Tibial artery (tissue), 4 donors: Measurements from ENCODE around the gene TUBB2A.

ENCODE experiments used
- DNase-seq, 2 donors: peaks; one replicate each; pipeline ENCODE4 v3.0.0-alpha.2; 2019
- H3K27ac ChIP-seq, 2 donors: fragments of 200-600 bp; sonication (generic) in 1 of 2; 1 replicate in 1 of 2; 2 replicates in 1 of 2; pipeline ENCODE4 v1.5.1; 2018 to 2019; ENCODE audit warnings: mild to moderate bottlenecking in 1 of 2
- H3K27me3 ChIP-seq, 2 donors: fragments of 200-600 bp; sonication (generic) in 1 of 2; one replicate each; pipeline versions ENCODE4 v1.5.1 to v1.6.0; 2016 to 2019
- H3K36me3 ChIP-seq, 3 donors: fragments of 200-600 bp; sonication (generic) in 2 of 3; one replicate each; pipeline ENCODE4 v1.5.1; 2016 to 2019; ENCODE audit warnings: mild to moderate bottlenecking in 2 of 3
- H3K4me1 ChIP-seq, 4 donors: fragments of 200-600 bp; sonication (generic) in 2 of 4; 1 replicate in 3 of 4; 2 replicates in 1 of 4; pipeline ENCODE4 v1.5.1; 2016 to 2019
- H3K4me3 ChIP-seq, 2 donors: fragments of 200-600 bp; sonication (generic) in 1 of 2; 1 replicate in 1 of 2; 2 replicates in 1 of 2; pipeline ENCODE4 v1.5.1; 2018 to 2019; ENCODE audit warnings: mild to moderate bottlenecking in 2 of 2
- H3K9me3 ChIP-seq, 3 donors: fragments of 200-600 bp; sonication (generic) in 1 of 3; one replicate each; pipeline ENCODE4 v1.5.1; 2016 to 2019
- intact Hi-C: fragments of 100-400 bp; cut with DNase I; formaldehyde crosslinking; loops from one replicate; pipeline ENCODE4 v1.15.0; 2023; ENCODE audit warnings: low total_unique reads
- TF ChIP-seq, protein P1 (sequence below), 2 experiments: fragments of 200-600 bp in 1 of 2; fragments of 450-650 bp in 1 of 2; IDR thresholded peaks; one replicate each; pipeline ENCODE4 v1.5.1; 2017 to 2019; ENCODE audit warnings: antibody characterized with exemption in 2 of 2, mild to moderate bottlenecking in 1 of 2, moderate library complexity in 1 of 2

Gene TUBB2A

DNA sequence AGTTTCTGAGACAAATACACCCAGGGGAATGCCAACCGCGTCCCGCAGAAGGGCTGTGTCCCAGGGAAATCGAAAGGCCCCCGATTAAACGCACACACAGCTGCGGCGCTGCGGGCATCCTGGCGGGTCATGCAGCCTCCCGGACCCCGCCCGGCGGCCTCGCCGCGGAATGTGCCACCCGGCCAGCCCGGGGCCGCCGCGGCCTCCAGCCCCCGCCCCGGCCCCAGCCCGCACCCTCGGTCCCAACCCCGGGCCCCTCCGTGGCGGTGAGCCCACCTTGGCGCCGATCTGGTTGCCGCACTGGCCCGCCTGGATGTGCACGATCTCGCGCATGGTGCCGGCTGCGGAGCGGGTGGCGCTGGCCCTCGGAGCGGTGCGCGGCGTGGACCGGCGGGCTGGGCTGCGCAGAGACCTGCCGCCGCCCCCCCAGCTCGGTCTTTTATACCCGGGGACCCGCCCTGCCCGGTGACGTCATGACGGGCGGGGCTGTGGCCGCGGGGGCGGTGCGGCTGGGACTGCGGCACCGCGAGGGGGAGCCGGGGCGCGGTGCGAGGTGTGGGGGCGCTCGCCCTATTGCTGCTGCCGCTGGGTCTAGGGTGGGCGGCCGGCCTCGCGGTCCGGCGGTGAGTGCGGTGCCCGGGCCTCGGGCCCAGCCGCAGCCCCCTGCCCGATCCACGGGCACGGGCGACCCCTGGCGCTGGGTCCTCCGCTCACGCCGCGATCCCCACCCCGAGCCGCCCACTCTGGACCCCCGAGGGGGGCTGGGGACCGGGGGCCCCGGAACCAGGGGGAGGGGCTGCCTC, at the start of gene TUBB2A:
TUBB2A (minus strand) TSS at position 414 of the 803 bp plus-strand sequence; CDS start at position 333, 81 bp downstream.
- H3K27me3 ChIP-seq: no peaks in the 10 kb centered on the region
- peak; percentile 71 to 91 for DNase-seq
- intact Hi-C loops: loop anchor here (10.0 kb wide), 1 partner anchor 87 kb away; no protein-coding TSS in a partner anchor
- TF ChIP-seq, protein P1, sequence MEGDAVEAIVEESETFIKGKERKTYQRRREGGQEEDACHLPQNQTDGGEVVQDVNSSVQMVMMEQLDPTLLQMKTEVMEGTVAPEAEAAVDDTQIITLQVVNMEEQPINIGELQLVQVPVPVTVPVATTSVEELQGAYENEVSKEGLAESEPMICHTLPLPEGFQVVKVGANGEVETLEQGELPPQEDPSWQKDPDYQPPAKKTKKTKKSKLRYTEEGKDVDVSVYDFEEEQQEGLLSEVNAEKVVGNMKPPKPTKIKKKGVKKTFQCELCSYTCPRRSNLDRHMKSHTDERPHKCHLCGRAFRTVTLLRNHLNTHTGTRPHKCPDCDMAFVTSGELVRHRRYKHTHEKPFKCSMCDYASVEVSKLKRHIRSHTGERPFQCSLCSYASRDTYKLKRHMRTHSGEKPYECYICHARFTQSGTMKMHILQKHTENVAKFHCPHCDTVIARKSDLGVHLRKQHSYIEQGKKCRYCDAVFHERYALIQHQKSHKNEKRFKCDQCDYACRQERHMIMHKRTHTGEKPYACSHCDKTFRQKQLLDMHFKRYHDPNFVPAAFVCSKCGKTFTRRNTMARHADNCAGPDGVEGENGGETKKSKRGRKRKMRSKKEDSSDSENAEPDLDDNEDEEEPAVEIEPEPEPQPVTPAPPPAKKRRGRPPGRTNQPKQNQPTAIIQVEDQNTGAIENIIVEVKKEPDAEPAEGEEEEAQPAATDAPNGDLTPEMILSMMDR (IDR thresholded peaks at IDR 0.05): peak; percentile 47 to 48
- no peaks in the 10 kb centered on the region for H3K9me3 ChIP-seq
- peak within 1 kb of the TSS; percentile 97 to 100 for H3K27ac ChIP-seq
- H3K36me3 ChIP-seq: peaks cover 0 to 22% (median 8%) of the 10 kb centered on the region in 3 donors
- H3K4me1 ChIP-seq: peaks cover 0 to 11% (median 6%) of the 10 kb centered on the region in 4 donors
- peak within 1 kb of the TSS; percentile 96 to 100 for H3K4me3 ChIP-seq

DNA sequence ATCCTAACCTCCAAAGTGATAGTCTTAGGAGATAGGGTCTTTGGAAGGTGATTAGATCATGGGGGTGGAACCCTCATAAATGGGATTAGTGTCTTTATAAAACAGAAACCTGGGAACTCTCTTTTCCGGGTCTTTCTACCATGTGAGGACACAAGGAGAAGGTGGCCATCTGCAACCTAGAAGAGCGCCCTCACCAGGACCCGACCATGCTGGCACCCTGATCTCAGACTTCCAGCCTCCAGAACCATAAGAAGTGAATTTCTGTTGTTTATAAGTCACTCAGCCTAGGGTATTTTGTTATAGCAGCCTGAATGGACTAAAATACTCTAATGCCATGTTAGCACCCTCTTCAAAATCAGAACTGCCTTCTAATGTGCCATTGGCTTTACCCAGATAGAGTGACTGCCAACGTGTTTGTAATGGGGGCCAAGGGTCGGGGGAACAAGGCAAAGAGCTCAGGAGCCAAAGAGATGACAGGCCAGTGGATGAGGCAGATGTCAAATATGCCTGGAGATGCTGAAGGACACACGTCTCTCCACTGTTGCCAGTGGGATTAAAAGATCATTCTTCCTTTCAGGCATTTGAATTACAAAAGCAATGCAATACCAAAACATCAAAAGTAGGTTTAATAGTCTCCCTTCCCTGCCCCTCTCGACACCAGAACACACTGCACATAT, 49.1 kb upstream of the TUBB2A start:
- DNase-seq: no peak
- Histone ChIP-seq H3K4me3 (no peak overlapping the region), H3K27me3 (no peaks in the 10 kb centered on the region), H3K9me3 (peaks cover 0 to 4% (median 0%) of the 10 kb centered on the region in 3 donors), H3K27ac (no peak overlapping the region), H3K4me1 (peaks cover 4 to 35% (median 23%) of the 10 kb centered on the region in 4 donors), H3K36me3 (no peaks in the 10 kb centered on the region)
- intact Hi-C loops: no loop called here
- TF ChIP-seq, protein P1 (IDR thresholded peaks at IDR 0.05): no peak

DNA sequence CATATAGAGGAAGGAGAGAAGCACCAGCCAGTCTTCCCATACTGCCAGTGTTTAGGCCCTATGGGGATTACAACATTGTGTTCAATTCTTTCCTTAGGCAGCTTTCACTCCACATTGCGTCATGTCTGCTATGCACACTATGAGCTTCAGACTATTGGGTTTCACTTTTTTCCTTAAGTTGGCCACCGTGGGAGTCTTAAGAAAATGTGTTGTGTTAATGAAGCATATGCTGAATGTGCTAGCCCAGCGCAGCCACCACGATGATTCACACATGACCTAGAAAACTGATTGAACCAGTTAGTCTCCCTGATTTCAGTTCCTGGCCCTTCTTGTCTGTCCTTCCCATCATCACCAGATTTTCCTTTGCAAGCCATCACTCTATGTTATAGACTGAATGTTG, 48.6 kb upstream of the TUBB2A start:
- Histone ChIP-seq H3K4me1 (peaks cover 4 to 29% (median 18%) of the 10 kb centered on the region in 4 donors), H3K27ac (no peak overlapping the region), H3K27me3 (no peaks in the 10 kb centered on the region), H3K36me3 (no peaks in the 10 kb centered on the region), H3K4me3 (no peak overlapping the region), H3K9me3 (peaks cover 0 to 4% (median 0%) of the 10 kb centered on the region in 3 donors)
- intact Hi-C loops: no loop called here
- TF ChIP-seq, protein P1 (IDR thresholded peaks at IDR 0.05): no peak
- no peak for DNase-seq

DNA sequence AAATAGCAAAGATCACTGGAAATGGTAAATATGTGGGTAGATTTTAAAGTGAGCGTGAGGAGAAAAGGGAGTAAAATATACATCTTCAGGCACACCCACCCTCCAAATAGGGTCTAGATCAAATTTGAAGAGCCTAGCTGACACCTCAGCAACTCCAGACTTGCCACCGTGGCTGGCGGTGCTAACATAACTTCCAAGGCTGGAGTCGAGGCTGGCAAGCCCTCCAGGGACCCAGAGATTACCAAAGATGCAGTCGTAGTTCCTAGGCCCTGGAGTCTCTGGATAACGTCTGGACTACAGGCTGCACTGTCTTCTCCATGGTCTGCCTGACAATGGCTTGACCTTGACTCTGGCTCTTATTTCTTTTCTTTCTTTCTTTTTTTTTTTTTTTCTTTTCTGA, 47.6 kb upstream of the TUBB2A start:
- no peaks in the 10 kb centered on the region for H3K27me3 ChIP-seq
- peaks cover 4 to 24% (median 18%) of the 10 kb centered on the region in 4 donors for H3K4me1 ChIP-seq
- no peak overlapping the region for H3K4me3 ChIP-seq
- TF ChIP-seq, protein P1 (IDR thresholded peaks at IDR 0.05): no peak
- no peak overlapping the region for H3K27ac ChIP-seq
- no peak for DNase-seq
- H3K36me3 ChIP-seq: no peaks in the 10 kb centered on the region
- H3K9me3 ChIP-seq: peaks cover 0 to 4% (median 0%) of the 10 kb centered on the region in 3 donors
- intact Hi-C loops: no loop called here

DNA sequence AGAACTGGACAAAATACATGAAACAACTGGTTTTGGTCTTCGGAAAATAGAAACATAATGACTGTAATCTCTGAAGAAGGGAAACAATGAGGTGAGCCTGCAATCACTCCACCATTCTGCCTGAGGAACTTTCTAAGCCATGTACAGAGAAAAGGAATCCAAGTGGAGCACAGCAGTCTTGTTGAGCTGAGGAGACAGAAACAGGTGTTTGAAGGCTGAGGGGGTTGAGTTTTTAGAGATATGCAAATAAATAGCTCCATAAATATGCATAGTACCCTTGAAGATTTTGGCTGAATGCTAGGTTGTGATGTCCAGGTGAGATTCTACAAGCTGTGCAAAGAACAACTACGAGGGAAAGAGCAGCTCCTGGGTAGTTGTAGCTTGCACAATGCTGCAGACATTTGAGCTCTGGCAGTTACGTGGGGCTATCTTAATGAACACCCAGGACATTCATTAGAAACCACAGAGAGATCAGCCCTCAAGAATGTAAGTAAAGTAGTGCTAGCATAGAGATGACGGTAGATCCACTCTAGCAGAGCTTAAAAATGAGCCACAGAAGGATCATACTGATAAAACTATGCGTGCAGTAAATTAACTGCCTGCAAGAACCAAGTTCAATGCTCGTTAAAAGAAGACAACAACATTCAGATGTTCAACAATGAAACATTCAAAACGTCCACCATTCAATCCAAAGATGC, 45.8 kb upstream of the TUBB2A start:
- Histone ChIP-seq H3K4me1 (peaks cover 0 to 8% (median 6%) of the 10 kb centered on the region in 4 donors), H3K27me3 (no peaks in the 10 kb centered on the region), H3K9me3 (peaks cover 0 to 4% (median 0%) of the 10 kb centered on the region in 3 donors), H3K36me3 (no peaks in the 10 kb centered on the region), H3K27ac (no peak overlapping the region), H3K4me3 (no peak overlapping the region)
- no peak for DNase-seq
- intact Hi-C loops: no loop called here
- TF ChIP-seq, protein P1 (IDR thresholded peaks at IDR 0.05): no peak
